GM21737 (cell line): ENCODE results near the gene AHNAK2.

ENCODE experiments used
- ATAC-seq: cut with Tn5 transposase; IDR thresholded peaks from one replicate; pipeline ENCODE4 v1.9.1; 2021; ENCODE audit warnings: mild to moderate bottlenecking, moderate library complexity; ENCODE audit not compliant: unreplicated experiment

The AHNAK2 gene

GRCh38 chr14:104887623-104888488 is 90.3 kb downstream of the AHNAK2 start:
- ATAC-seq = no peak
